GM10248 (cell line): ENCODE measurements around the gene C11orf21.

Experiments
- CTCF ChIA-PET: fragments of 300-600 bp; sonication (Branson Sonifier 250); formaldehyde crosslinking; extraction: SDS; loops from one replicate; lab custom pipeline; 2021; ENCODE audit warnings: antibody characterized with exemption; lab: Yijun Ruan, JAX
- POLR2A ChIA-PET: fragments of 350-650 bp; sonication (Branson Sonifier 250); formaldehyde crosslinking; extraction: SDS; loops from one replicate; lab custom pipeline; 2020; ENCODE audit warnings: antibody characterized with exemption; lab: Yijun Ruan, JAX
- DNase-seq: peaks from one replicate; pipeline ENCODE4 v3.0.0; 2012; ENCODE audit errors: extremely low spot score
- CTCF ChIP-seq: IDR thresholded peaks from 2 replicates; pipeline ENCODE4 v1.5.1; 2012; ENCODE audit warnings: mild to moderate bottlenecking, low read depth; ENCODE audit errors: extremely low read depth, missing control alignments, control extremely low read depth

The C11orf21 gene

GRCh38 chr11:2264366-2265053, 37.2 kb downstream of the C11orf21 start:
- TF ChIP-seq CTCF: no peak
- ChIA-PET CTCF (no interaction called here), POLR2A (no interaction called here)
- DNase-seq: no peak

GRCh38 chr11:2263724-2264360, 37.9 kb downstream of the C11orf21 start:
- CTCF ChIA-PET: no interaction called here
- no peak for TF ChIP-seq CTCF
- DNase-seq: no peak
- POLR2A ChIA-PET: no interaction called here

GRCh38 chr11:2263071-2263565, 38.6 kb downstream of the C11orf21 start:
- no peak for DNase-seq
- no peak for TF ChIP-seq CTCF
- POLR2A ChIA-PET: no interaction called here
- CTCF ChIA-PET: no interaction called here

- no peak for DNase-seq
- CTCF ChIA-PET: no interaction called here
- POLR2A ChIA-PET: no interaction called here
- no peak for TF ChIP-seq CTCF
These were observed 39.2 kb downstream of the C11orf21 start for GRCh38 chr11:2262301-2263070.

- no peak for DNase-seq
- POLR2A ChIA-PET: no interaction called here
- CTCF ChIA-PET: no interaction called here
- no peak for TF ChIP-seq CTCF
These were observed 40.1 kb downstream of the C11orf21 start for GRCh38 chr11:2261436-2262230.
